SU-DHL-6 (cell line): ENCODE measurements around the gene ATRIP.

Experiments
- EZH2phosphoT487 ChIP-seq: fragments of 200-600 bp; sonication (generic), shearing (Covaris generic); conservative IDR thresholded peaks from 2 replicates; pipeline ENCODE4 v1.6.1; 2018; ENCODE audit warnings: mild to moderate bottlenecking, antibody characterized with exemption, low read length, moderate library complexity, mixed read lengths
- TF ChIP-seq, protein P1 (sequence below): fragments of 200-600 bp; sonication (generic); IDR thresholded peaks from one replicate; pipeline ENCODE4 v1.5.1; 2017; ENCODE audit warnings: antibody characterized with exemption, mild to moderate bottlenecking, low read length, moderate library complexity; ENCODE audit not compliant: insufficient read depth, poor library complexity, severe bottlenecking

DNA sequence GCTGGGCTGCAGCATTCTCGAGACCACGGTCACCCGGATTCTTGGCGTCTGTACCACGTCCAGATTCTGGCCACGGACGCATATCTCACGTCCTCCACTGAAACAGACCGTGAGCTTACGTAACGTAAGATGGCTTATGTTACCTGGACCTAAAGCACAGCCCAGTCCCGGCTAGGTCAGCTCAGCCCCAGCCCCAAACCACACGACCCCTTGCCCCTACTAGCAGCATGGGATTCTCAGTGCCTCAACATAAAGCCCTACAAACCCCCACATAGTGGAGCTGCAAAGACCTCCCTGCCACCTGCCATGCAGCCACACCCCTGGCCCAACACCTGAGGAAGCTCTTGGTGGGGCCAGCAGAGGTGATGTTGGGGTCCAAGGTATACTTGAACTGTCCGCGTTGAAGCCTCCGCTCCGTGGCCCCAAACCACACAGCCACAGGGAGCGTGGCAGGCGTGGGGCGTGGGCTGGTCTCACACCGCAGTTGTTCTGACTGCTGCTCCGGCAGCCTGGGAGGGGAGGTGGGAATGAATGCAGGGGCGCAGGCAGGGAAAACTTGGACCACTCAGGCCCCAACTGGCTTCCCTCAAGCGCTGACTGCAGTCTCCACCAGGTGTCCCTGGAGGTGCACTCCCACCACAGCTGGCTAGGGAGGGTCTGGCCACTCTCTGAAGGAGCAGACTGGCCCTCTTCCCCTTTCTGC is 31.1 kb upstream of the ATRIP start:
- TF ChIP-seq, protein P1, sequence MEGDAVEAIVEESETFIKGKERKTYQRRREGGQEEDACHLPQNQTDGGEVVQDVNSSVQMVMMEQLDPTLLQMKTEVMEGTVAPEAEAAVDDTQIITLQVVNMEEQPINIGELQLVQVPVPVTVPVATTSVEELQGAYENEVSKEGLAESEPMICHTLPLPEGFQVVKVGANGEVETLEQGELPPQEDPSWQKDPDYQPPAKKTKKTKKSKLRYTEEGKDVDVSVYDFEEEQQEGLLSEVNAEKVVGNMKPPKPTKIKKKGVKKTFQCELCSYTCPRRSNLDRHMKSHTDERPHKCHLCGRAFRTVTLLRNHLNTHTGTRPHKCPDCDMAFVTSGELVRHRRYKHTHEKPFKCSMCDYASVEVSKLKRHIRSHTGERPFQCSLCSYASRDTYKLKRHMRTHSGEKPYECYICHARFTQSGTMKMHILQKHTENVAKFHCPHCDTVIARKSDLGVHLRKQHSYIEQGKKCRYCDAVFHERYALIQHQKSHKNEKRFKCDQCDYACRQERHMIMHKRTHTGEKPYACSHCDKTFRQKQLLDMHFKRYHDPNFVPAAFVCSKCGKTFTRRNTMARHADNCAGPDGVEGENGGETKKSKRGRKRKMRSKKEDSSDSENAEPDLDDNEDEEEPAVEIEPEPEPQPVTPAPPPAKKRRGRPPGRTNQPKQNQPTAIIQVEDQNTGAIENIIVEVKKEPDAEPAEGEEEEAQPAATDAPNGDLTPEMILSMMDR, result no peak
- no peak for TF ChIP-seq EZH2phosphoT487
